Uterus (tissue), 4 donors: ENCODE data around the gene ITSN2. TPM values are rescaled to one million over a fixed set of nuclear protein-coding genes. Genes with fewer than 3 reads are reported as not detected.

Source experiments
- DNase-seq, 2 donors: peaks; one replicate each; pipeline ENCODE4 v3.0.0-alpha.2; 2019 to 2020
- H3K27ac ChIP-seq, 2 donors: fragments of 200-600 bp; sonication (generic); 1 replicate in 1 of 2; 2 replicates in 1 of 2; pipeline ENCODE4 v1.5.1; 2016 to 2018
- H3K27me3 ChIP-seq, 2 donors: fragments of 200-600 bp; sonication (generic); one replicate each; pipeline ENCODE4 v1.5.1; 2018 to 2019; ENCODE audit warnings: control low read depth in 1 of 2
- H3K36me3 ChIP-seq, 2 donors: fragments of 200-600 bp; sonication (generic); one replicate each; pipeline ENCODE4 v1.5.1; 2019; ENCODE audit warnings: control low read depth in 1 of 2
- H3K4me1 ChIP-seq, 2 donors: fragments of 200-600 bp; sonication (generic); one replicate each; pipeline ENCODE4 v1.5.1; 2018 to 2019; ENCODE audit warnings: control low read depth in 1 of 2
- H3K4me3 ChIP-seq, 2 donors: fragments of 200-600 bp; sonication (generic); 1 replicate in 1 of 2; 2 replicates in 1 of 2; pipeline ENCODE4 v1.5.1; 2018 to 2019; ENCODE audit warnings: mild to moderate bottlenecking in 1 of 2
- H3K9me3 ChIP-seq, 2 donors: fragments of 200-600 bp; sonication (generic); one replicate each; pipeline ENCODE4 v1.5.1; 2019; ENCODE audit warnings: control low read depth in 1 of 2
- POLR2A ChIP-seq, 2 donors: fragments of 450-650 bp; IDR thresholded peaks; one replicate each; pipeline ENCODE4 v1.6.1; 2016; ENCODE audit warnings: antibody characterized with exemption in 2 of 2, mild to moderate bottlenecking in 1 of 2, moderate library complexity in 1 of 2
- intact Hi-C: fragments of 100-400 bp; cut with DNase I; formaldehyde crosslinking; loops from one replicate; pipeline ENCODE4 v1.15.1; 2023; ENCODE audit warnings: low total_unique reads
- total RNA-seq, 4 donors: library from RNA; depleted of rRNA in 3 of 4; stranded (reverse); fragments of >200 nt in 3 of 4; gene quantifications; one replicate each; pipeline versions ENCODE4 v1.1.0 to v1.2.4, GENCODE V29; 2014 to 2023
- TF ChIP-seq, protein P1 (sequence below), 4 experiments: fragments of 200-600 bp in 2 of 4; fragments of 450-650 bp in 2 of 4; sonication (generic) in 2 of 4; IDR thresholded peaks; one replicate each; pipeline ENCODE4 v1.5.1; 2016 to 2019; ENCODE audit warnings: antibody characterized with exemption in 4 of 4, mild to moderate bottlenecking in 2 of 4, moderate library complexity in 1 of 4
- donor health status: DM: yes; HTN: yes; CAD: no.

Gene ITSN2
- total RNA-seq, 4 donors from 2014 or later: 11.0 to 71.9 (median 56.2) TPM

DNA sequence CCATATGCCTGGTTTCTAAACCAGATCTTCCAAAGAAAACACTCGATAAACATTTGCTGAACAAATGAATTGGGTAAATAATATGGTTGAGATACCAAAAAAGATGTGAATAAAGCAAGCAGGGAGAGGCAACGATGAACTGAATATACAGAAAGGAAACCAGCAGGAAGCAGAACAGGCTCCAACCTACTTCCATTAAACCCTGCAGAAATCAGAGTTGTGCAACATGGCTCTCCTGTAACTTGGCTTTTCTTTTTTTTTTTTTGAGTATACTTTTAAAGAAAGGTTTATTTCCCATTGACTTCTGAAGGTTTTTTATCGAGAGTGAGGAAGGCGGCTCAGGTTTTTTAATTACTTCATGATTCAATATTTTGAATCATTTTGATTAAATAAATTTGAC lies 23.5 kb downstream of the ITSN2 start:
- no peak for DNase-seq
- Histone ChIP-seq H3K9me3 (no peaks in the 10 kb centered on the region), H3K27me3 (no peaks in the 10 kb centered on the region), H3K27ac (no peak overlapping the region), H3K4me1 (no peaks in the 10 kb centered on the region), H3K36me3 (no peaks in the 10 kb centered on the region), H3K4me3 (no peak overlapping the region)
- TF ChIP-seq POLR2A (IDR thresholded peaks at IDR 0.05): no peak
- TF ChIP-seq, protein P1, sequence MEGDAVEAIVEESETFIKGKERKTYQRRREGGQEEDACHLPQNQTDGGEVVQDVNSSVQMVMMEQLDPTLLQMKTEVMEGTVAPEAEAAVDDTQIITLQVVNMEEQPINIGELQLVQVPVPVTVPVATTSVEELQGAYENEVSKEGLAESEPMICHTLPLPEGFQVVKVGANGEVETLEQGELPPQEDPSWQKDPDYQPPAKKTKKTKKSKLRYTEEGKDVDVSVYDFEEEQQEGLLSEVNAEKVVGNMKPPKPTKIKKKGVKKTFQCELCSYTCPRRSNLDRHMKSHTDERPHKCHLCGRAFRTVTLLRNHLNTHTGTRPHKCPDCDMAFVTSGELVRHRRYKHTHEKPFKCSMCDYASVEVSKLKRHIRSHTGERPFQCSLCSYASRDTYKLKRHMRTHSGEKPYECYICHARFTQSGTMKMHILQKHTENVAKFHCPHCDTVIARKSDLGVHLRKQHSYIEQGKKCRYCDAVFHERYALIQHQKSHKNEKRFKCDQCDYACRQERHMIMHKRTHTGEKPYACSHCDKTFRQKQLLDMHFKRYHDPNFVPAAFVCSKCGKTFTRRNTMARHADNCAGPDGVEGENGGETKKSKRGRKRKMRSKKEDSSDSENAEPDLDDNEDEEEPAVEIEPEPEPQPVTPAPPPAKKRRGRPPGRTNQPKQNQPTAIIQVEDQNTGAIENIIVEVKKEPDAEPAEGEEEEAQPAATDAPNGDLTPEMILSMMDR (IDR thresholded peaks at IDR 0.05): no peak
- intact Hi-C loops: no loop called here

DNA sequence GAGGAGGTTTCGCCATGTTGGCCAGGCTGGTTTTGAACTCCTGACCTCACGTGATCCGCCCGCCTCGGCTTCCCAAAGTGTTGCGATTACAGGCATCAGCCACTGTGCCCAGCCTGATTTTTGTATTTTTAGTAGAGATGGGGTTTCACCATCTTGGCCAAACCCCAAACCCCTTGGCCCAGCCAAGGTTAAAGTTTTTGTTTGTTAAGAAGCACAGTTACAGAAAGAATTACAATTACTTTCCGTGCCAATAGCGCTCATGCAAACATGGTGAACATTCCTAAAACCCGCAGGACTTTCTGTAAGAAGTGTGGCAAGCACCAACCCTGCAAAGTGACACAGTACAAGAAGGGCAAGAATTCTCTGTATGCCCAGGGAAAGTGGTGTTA lies 26.1 kb downstream of the ITSN2 start:
- H3K4me3 ChIP-seq: no peak overlapping the region
- intact Hi-C loops: no loop called here
- no peaks in the 10 kb centered on the region for H3K9me3 ChIP-seq
- no peaks in the 10 kb centered on the region for H3K36me3 ChIP-seq
- H3K4me1 ChIP-seq: no peaks in the 10 kb centered on the region
- TF ChIP-seq, protein P1 (IDR thresholded peaks at IDR 0.05): no peak
- TF ChIP-seq POLR2A (IDR thresholded peaks at IDR 0.05): no peak
- H3K27ac ChIP-seq: no peak overlapping the region
- DNase-seq: no peak
- H3K27me3 ChIP-seq: no peaks in the 10 kb centered on the region

DNA sequence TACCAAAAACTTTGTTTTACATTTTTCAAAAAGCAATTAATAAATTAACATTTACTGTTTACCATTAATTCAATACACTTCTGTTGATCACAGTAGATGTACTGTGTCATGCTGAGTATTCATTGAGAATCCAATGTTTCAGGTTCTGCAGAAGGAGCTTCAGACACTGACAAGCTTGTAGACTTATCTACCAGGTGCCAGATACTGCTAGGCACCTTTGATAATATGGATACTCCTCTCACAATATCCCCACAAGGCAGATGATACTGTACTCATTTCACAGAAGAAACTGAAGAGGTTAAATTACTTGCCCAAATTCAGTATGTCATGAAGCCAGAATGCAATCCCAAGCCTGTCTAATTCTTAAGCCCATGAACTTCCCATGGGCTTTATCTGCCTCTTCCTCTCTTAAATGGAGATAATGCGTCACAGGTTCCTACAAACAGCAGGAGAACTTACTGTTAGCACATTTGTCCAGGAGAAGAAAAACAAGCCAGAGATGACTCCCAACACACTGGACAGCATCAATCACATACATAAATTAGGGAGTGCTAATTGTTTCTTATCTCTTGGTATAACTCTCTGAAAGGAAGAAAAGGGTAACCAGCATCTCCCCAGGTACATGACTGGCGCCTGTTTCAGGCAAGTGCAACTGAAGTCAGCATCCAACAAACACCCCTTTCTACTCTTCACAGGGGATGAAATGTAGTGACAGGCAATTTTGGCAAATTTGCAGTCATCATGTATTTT lies 27.4 kb downstream of the ITSN2 start:
- H3K27ac ChIP-seq: no peak overlapping the region
- H3K36me3 ChIP-seq: no peaks in the 10 kb centered on the region
- H3K27me3 ChIP-seq: no peaks in the 10 kb centered on the region
- H3K9me3 ChIP-seq: no peaks in the 10 kb centered on the region
- DNase-seq: no peak
- intact Hi-C loops: no loop called here
- TF ChIP-seq POLR2A (IDR thresholded peaks at IDR 0.05): no peak
- no peaks in the 10 kb centered on the region for H3K4me1 ChIP-seq
- H3K4me3 ChIP-seq: no peak overlapping the region

DNA sequence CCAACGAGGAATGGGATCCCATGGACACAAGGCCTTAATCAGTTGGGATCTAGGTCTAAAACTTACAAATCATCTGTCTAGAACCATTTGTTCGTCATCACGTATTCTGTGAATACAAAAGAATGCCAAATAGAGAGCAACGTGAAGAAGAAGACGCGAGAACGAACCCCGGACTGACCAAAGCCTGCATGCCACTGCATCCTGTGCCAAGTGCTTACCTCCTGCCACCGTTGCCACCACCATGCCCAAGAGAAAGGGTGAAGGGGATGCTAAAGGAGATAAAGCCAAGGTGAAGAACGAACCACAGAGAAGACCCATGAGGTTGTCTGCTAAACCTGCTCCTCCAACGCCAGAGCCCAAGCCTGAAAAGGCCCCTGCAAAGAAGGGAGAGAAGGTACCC lies 30.2 kb downstream of the ITSN2 start:
- intact Hi-C loops: no loop called here
- Histone ChIP-seq H3K4me1 (no peaks in the 10 kb centered on the region), H3K36me3 (no peaks in the 10 kb centered on the region), H3K27ac (no peak overlapping the region), H3K27me3 (no peaks in the 10 kb centered on the region), H3K4me3 (no peak overlapping the region), H3K9me3 (no peaks in the 10 kb centered on the region)
- TF ChIP-seq POLR2A (IDR thresholded peaks at IDR 0.05): no peak
- TF ChIP-seq, protein P1 (IDR thresholded peaks at IDR 0.05): no peak
- no peak for DNase-seq

DNA sequence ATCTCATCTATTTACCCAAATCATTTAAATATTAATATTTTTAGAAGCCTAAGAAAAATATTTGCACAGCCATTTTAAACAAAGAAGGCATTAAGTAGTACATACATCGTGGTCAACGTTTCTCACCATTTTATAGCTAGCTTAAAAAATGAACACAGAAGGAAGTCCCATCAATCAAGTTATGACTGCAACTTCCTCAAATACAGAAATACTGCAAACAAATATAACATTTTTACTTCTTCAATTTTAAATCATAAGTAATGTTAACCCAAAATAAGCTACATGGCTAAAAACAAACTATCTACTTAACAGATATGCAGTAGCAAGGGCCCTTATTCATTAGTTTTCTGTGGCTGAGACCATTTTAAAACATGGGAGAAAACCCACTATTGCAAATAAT lies 30.6 kb downstream of the ITSN2 start:
- H3K4me1 ChIP-seq: no peaks in the 10 kb centered on the region

More for the DNA sequence above, 30.6 kb downstream of the ITSN2 start:
- Histone ChIP-seq H3K27me3 (no peaks in the 10 kb centered on the region), H3K9me3 (no peaks in the 10 kb centered on the region), H3K4me3 (no peak overlapping the region), H3K27ac (no peak overlapping the region), H3K36me3 (no peaks in the 10 kb centered on the region)
- no peak for TF ChIP-seq POLR2A (IDR thresholded peaks at IDR 0.05)
- TF ChIP-seq, protein P1 (IDR thresholded peaks at IDR 0.05): no peak
- intact Hi-C loops: no loop called here
- DNase-seq: no peak
